Ovary (tissue), 9 donors: ENCODE measurements around the gene PGLYRP2. TPM values are rescaled to one million over a fixed set of nuclear protein-coding genes. Genes with fewer than 3 reads are reported as not detected.

Experiments used
- DNase-seq, 5 donors: peaks; one replicate each; pipeline ENCODE4 v3.0.0-alpha.2; 2019 to 2020
- H3K27ac ChIP-seq, 2 donors: fragments of 200-600 bp; one replicate each; pipeline versions ENCODE4 v1.5.1 to v1.8.0; 2019 to 2022
- H3K27me3 ChIP-seq: fragments of 200-600 bp; one replicate; pipeline ENCODE4 v1.8.0; 2022
- H3K36me3 ChIP-seq: fragments of 200-600 bp; sonication (generic); one replicate; pipeline ENCODE4 v1.5.1; 2019
- H3K4me1 ChIP-seq: one replicate; pipeline ENCODE4 v1.8.1; 2013; ENCODE audit warnings: mild to moderate bottlenecking, moderate library complexity; ENCODE audit not compliant: insufficient read depth
- H3K4me3 ChIP-seq: fragments of 200-600 bp; sonication (generic); one replicate; pipeline ENCODE4 v1.5.1; 2017
- H3K9me3 ChIP-seq, 2 donors: fragments of 200-600 bp in 1 of 2; sonication (generic) in 1 of 2; one replicate each; pipeline versions ENCODE4 v1.5.1 to v1.8.1; 2013 to 2019; ENCODE audit warnings: mild to moderate bottlenecking in 1 of 2, moderate library complexity in 1 of 2
- EP300 ChIP-seq: sonication (generic); formaldehyde crosslinking; IDR thresholded peaks from one replicate; pipeline ENCODE4 v1.6.1; 2017; ENCODE audit warnings: antibody characterized with exemption
- POLR2A ChIP-seq: fragments of 450-650 bp; IDR thresholded peaks from one replicate; pipeline ENCODE4 v1.6.1; 2017; ENCODE audit warnings: antibody characterized with exemption, mild to moderate bottlenecking, moderate library complexity
- WGBS, 3 donors: extraction: QIAGEN DNeasy Blood & Tissue Kit in 1 of 3; methylation state at CpG; one replicate each; pipeline versions ENCODE4 v1.1.5 to v1.1.7; 2013 to 2017; 5-methylcytosine and 5-hydroxymethylcytosine counted together
- intact Hi-C, 4 donors: fragments of 100-400 bp; cut with DNase I; formaldehyde crosslinking; loops; one replicate each; pipeline versions ENCODE4 v1.11.0 to v1.15.1; 2022 to 2023
- polyA plus RNA-seq, 2 donors: library from polyadenylated mRNA; stranded (reverse); fragments of 200-250 nt in 1 of 2; fragments of 350-450 nt in 1 of 2; fragmentation: Illumina TruSeq in 1 of 2; extraction: RNeasy Lipid Tissue Mini Kit (QIAGEN cat#74804) in 1 of 2; gene quantifications; one replicate each; pipeline ENCODE4 v1.2.3, GENCODE V29; 2013 to 2014
- total RNA-seq, 7 donors: library from RNA; depleted of rRNA in 2 of 7; stranded (reverse); fragments of >200 nt in 2 of 7; fragmentation: NEBNext Ultra II Directional in 3 of 7; extraction: Animal tissue kit (Norgen Biotek cat#: 25700) in 3 of 7; gene quantifications; one replicate each; pipeline versions ENCODE4 v1.1.0 to v1.2.4, GENCODE V29; 2016 to 2023
- TF ChIP-seq, protein P1 (sequence below), 3 donors: fragments of 450-650 bp in 2 of 3; fragments of 200-600 bp in 1 of 3; IDR thresholded peaks; one replicate each; pipeline versions ENCODE4 v1.5.1 to v1.8.0; 2016 to 2022; ENCODE audit warnings: antibody characterized with exemption in 3 of 3, mild to moderate bottlenecking in 1 of 3
- donor health status: DM: no; HTN: no; CAD: no; lungs with moderate emphysema.
- donor health status: DM: no; HTN: no; CAD: no.
- donor health status: Bipolar disorder and iron deficiency.
- donor health status: DM: yes; HTN: yes; CAD: no.
- donor health status: DM: no; HTN: no; CAD: no.
- donor health status: DM: yes; HTN: yes; CAD: no.

Gene PGLYRP2
- total and polyA plus RNA-seq, 9 donors = 0.28 TPM; not detected in 8

GRCh38 chr19:15442142-15442920 lies 37.0 kb downstream of the PGLYRP2 start:
- H3K4me1 ChIP-seq = no peaks in the 10 kb centered on the region
- H3K27ac ChIP-seq = no peak overlapping the region
- DNase-seq = peak in 2 of 5 donors; percentile 10 to 15
- intact Hi-C loops = no loop called here
- H3K27me3 ChIP-seq = no peaks in the 10 kb centered on the region
- TF ChIP-seq, protein P1, sequence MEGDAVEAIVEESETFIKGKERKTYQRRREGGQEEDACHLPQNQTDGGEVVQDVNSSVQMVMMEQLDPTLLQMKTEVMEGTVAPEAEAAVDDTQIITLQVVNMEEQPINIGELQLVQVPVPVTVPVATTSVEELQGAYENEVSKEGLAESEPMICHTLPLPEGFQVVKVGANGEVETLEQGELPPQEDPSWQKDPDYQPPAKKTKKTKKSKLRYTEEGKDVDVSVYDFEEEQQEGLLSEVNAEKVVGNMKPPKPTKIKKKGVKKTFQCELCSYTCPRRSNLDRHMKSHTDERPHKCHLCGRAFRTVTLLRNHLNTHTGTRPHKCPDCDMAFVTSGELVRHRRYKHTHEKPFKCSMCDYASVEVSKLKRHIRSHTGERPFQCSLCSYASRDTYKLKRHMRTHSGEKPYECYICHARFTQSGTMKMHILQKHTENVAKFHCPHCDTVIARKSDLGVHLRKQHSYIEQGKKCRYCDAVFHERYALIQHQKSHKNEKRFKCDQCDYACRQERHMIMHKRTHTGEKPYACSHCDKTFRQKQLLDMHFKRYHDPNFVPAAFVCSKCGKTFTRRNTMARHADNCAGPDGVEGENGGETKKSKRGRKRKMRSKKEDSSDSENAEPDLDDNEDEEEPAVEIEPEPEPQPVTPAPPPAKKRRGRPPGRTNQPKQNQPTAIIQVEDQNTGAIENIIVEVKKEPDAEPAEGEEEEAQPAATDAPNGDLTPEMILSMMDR (IDR thresholded peaks at IDR 0.05) = no peak
- TF ChIP-seq POLR2A (no peak), EP300 (no peak)
- 66 to 74% (median 67%) methylated on average over 13 of the region's 13 CpGs for WGBS, 3 donors
- H3K9me3 ChIP-seq = no peaks in the 10 kb centered on the region
- no peak overlapping the region for H3K4me3 ChIP-seq
- H3K36me3 ChIP-seq = no peaks in the 10 kb centered on the region

- no peaks in the 10 kb centered on the region for H3K4me1 ChIP-seq
- H3K36me3 ChIP-seq = no peaks in the 10 kb centered on the region
- intact Hi-C loops = no loop called here
Observed at GRCh38 chr19:15441317-15441716, 38.0 kb downstream of the PGLYRP2 start.

GRCh38 chr19:15439821-15440641 lies 39.3 kb downstream of the PGLYRP2 start:
- Histone ChIP-seq H3K9me3 (no peaks in the 10 kb centered on the region), H3K4me3 (no peak overlapping the region), H3K36me3 (no peaks in the 10 kb centered on the region), H3K4me1 (no peaks in the 10 kb centered on the region), H3K27ac (no peak overlapping the region), H3K27me3 (no peaks in the 10 kb centered on the region)
- DNase-seq = peak in 1 of 5 donors; percentile 19
- 88 to 90% (median 90%) methylated on average over 34 to 38 of the region's 38 CpGs for WGBS, 3 donors
- TF ChIP-seq EP300 = no peak
- TF ChIP-seq POLR2A = no peak
- TF ChIP-seq, protein P1 (IDR thresholded peaks at IDR 0.05) = no peak
- intact Hi-C loops = loop anchor here in 1 of 4 donors (10.0 kb wide), 1 partner anchor 65 kb away; the partner anchor contains the start of gene AKAP8

More at GRCh38 chr19:15441317-15441716, 38.0 kb downstream of the PGLYRP2 start:
- Histone ChIP-seq H3K27me3 (no peaks in the 10 kb centered on the region), H3K27ac (no peak overlapping the region), H3K9me3 (no peaks in the 10 kb centered on the region), H3K4me3 (no peak overlapping the region)
- WGBS, 3 donors = 89 to 96% (median 91%) methylated on average over 3 of the region's 3 CpGs
- DNase-seq = no peak
- TF ChIP-seq POLR2A (no peak), EP300 (no peak)
- TF ChIP-seq, protein P1 (IDR thresholded peaks at IDR 0.05) = no peak

- WGBS, 3 donors = 77 to 83% (median 81%) methylated on average over 18 to 25 of the region's 25 CpGs
- H3K4me3 ChIP-seq = no peak overlapping the region
- no peaks in the 10 kb centered on the region for H3K27me3 ChIP-seq
- H3K4me1 ChIP-seq = no peaks in the 10 kb centered on the region
- no peaks in the 10 kb centered on the region for H3K9me3 ChIP-seq
- intact Hi-C loops = loop anchor here in 1 of 4 donors (10.0 kb wide), 1 partner anchor 64 kb away; the partner anchor contains the start of gene AKAP8
- TF ChIP-seq, protein P1 (IDR thresholded peaks at IDR 0.05) = no peak
- no peak for TF ChIP-seq EP300
- TF ChIP-seq POLR2A = no peak
- no peak overlapping the region for H3K27ac ChIP-seq
- H3K36me3 ChIP-seq = no peaks in the 10 kb centered on the region
- no peak for DNase-seq
Observed at GRCh38 chr19:15439078-15439799, 40.1 kb downstream of the PGLYRP2 start.
